Measurements from ENCODE around the gene RUFY4. TPM values are rescaled to one million over a fixed set of nuclear protein-coding genes. Genes with fewer than 3 reads are reported as not detected.

Gene RUFY4
- polyA plus RNA-seq, 1 donor (not counting 4 experiments of a cell fraction or from before 2014, with no cell fraction given): not detected

GRCh38 chr2:218072478-218073024 is 3.5 kb downstream of the RUFY4 start:
- no peak overlapping the region for H2AFZ ChIP-seq (ENCODE audit: control insufficient read depth, low read length)
- H3K36me3 ChIP-seq (ENCODE audit: control insufficient read depth in 2 of 2, extremely low read depth in 1 of 2, insufficient read depth in 2 of 2, low read length in 2 of 2): no peaks in the 10 kb centered on the region
- H3K79me2 ChIP-seq (ENCODE audit: control insufficient read depth, insufficient read depth, low read length): no peaks in the 10 kb centered on the region
- no peaks in the 10 kb centered on the region for H3K4me1 ChIP-seq (ENCODE audit: control insufficient read depth, extremely low read depth, insufficient read depth, low read length)
- no peaks in the 10 kb centered on the region for H3K9me1 ChIP-seq (ENCODE audit: control insufficient read depth, extremely low read depth, insufficient read depth, low read length)
- FAIRE-seq: no peak
- dilution Hi-C loops (cut with MboI; ENCODE audit: extremely low pct_ligation_motif_present, low sequenced_read_pairs): no loop called here
- no peak overlapping the region for H3K4me2 ChIP-seq (ENCODE audit: control insufficient read depth, extremely low read depth, insufficient read depth, low read depth, low read length)
- no peaks in the 10 kb centered on the region for H4K20me1 ChIP-seq (ENCODE audit: control insufficient read depth, extremely low read depth, insufficient read depth, low read length)
- H3K27ac ChIP-seq (ENCODE audit: control insufficient read depth, insufficient read depth, low read length): no peak overlapping the region
- no peak overlapping the region for H3K4me3 ChIP-seq (ENCODE audit: control insufficient read depth in 2 of 3, extremely low read depth in 1 of 3, insufficient read depth in 2 of 3, low read depth in 1 of 3, low read length in 3 of 3)
- no peaks in the 10 kb centered on the region for H3K9me3 ChIP-seq (ENCODE audit: control insufficient read depth, low read depth, low read length)
- H3K9ac ChIP-seq (ENCODE audit: control insufficient read depth, extremely low read depth, insufficient read depth, low read length): no peak overlapping the region
- TF ChIP-seq EZH2 (IDR thresholded peaks at IDR 0.05; ENCODE audit: low read length) (no peak), CTCF (optimal IDR thresholded peaks at IDR 0.05 in 1 of 3, IDR thresholded peaks at IDR 0.05 in 1 of 3, conservative IDR thresholded peaks at IDR 0.05 in 1 of 3; ENCODE audit: extremely low read depth in 1 of 3, insufficient read depth in 2 of 3, low read length in 3 of 3) (peak in 1 of 3 experiments; percentile 17)
- H3K27me3 ChIP-seq (ENCODE audit: control insufficient read depth, extremely low read depth, insufficient read depth, low read length): peaks cover 35% of the 10 kb centered on the region
- no peak for DNase-seq (ENCODE audit: low read depth, low spot score)

- Histone ChIP-seq H3K9me3 (ENCODE audit: control insufficient read depth, low read depth, low read length) (no peaks in the 10 kb centered on the region), H3K36me3 (ENCODE audit: control insufficient read depth in 2 of 2, extremely low read depth in 1 of 2, insufficient read depth in 2 of 2, low read length in 2 of 2) (no peaks in the 10 kb centered on the region), H2AFZ (ENCODE audit: control insufficient read depth, low read length) (no peak overlapping the region), H4K20me1 (ENCODE audit: control insufficient read depth, extremely low read depth, insufficient read depth, low read length) (no peaks in the 10 kb centered on the region), H3K27me3 (ENCODE audit: control insufficient read depth, extremely low read depth, insufficient read depth, low read length) (peaks cover 29% of the 10 kb centered on the region), H3K27ac (ENCODE audit: control insufficient read depth, insufficient read depth, low read length) (no peak overlapping the region), H3K9me1 (ENCODE audit: control insufficient read depth, extremely low read depth, insufficient read depth, low read length) (no peaks in the 10 kb centered on the region), H3K4me1 (ENCODE audit: control insufficient read depth, extremely low read depth, insufficient read depth, low read length) (no peaks in the 10 kb centered on the region), H3K9ac (ENCODE audit: control insufficient read depth, extremely low read depth, insufficient read depth, low read length) (no peak overlapping the region), H3K4me3 (ENCODE audit: control insufficient read depth in 2 of 3, extremely low read depth in 1 of 3, insufficient read depth in 2 of 3, low read depth in 1 of 3, low read length in 3 of 3) (no peak overlapping the region), H3K79me2 (ENCODE audit: control insufficient read depth, insufficient read depth, low read length) (no peaks in the 10 kb centered on the region), H3K4me2 (ENCODE audit: control insufficient read depth, extremely low read depth, insufficient read depth, low read depth, low read length) (no peak overlapping the region)
- DNase-seq (ENCODE audit: low read depth, low spot score) (no peak), FAIRE-seq (no peak)
- dilution Hi-C loops (cut with MboI; ENCODE audit: extremely low pct_ligation_motif_present, low sequenced_read_pairs): no loop called here
- no peak for TF ChIP-seq EZH2 (IDR thresholded peaks at IDR 0.05; ENCODE audit: low read length)
Observed at GRCh38 chr2:218073185-218073584, 4.1 kb downstream of the RUFY4 start.

- no peaks in the 10 kb centered on the region for H3K79me2 ChIP-seq (ENCODE audit: control insufficient read depth, insufficient read depth, low read length)
- DNase-seq (ENCODE audit: low read depth, low spot score) (no peak), FAIRE-seq (no peak)
- H3K36me3 ChIP-seq (ENCODE audit: control insufficient read depth in 2 of 2, extremely low read depth in 1 of 2, insufficient read depth in 2 of 2, low read length in 2 of 2): no peaks in the 10 kb centered on the region
- H3K9ac ChIP-seq (ENCODE audit: control insufficient read depth, extremely low read depth, insufficient read depth, low read length): no peak overlapping the region
- H4K20me1 ChIP-seq (ENCODE audit: control insufficient read depth, extremely low read depth, insufficient read depth, low read length): no peaks in the 10 kb centered on the region
- H3K9me3 ChIP-seq (ENCODE audit: control insufficient read depth, low read depth, low read length): no peaks in the 10 kb centered on the region
- H3K27me3 ChIP-seq (ENCODE audit: control insufficient read depth, extremely low read depth, insufficient read depth, low read length): peaks cover 27% of the 10 kb centered on the region
- H3K4me1 ChIP-seq (ENCODE audit: control insufficient read depth, extremely low read depth, insufficient read depth, low read length): no peaks in the 10 kb centered on the region
- TF ChIP-seq CTCF (optimal IDR thresholded peaks at IDR 0.05 in 1 of 3, IDR thresholded peaks at IDR 0.05 in 1 of 3, conservative IDR thresholded peaks at IDR 0.05 in 1 of 3; ENCODE audit: extremely low read depth in 1 of 3, insufficient read depth in 2 of 3, low read length in 3 of 3): peak; percentile 38 to 55 (median 42)
- no peak for TF ChIP-seq EZH2 (IDR thresholded peaks at IDR 0.05; ENCODE audit: low read length)
- no peak overlapping the region for H3K27ac ChIP-seq (ENCODE audit: control insufficient read depth, insufficient read depth, low read length)
- H3K9me1 ChIP-seq (ENCODE audit: control insufficient read depth, extremely low read depth, insufficient read depth, low read length): no peaks in the 10 kb centered on the region
- dilution Hi-C loops (cut with MboI; ENCODE audit: extremely low pct_ligation_motif_present, low sequenced_read_pairs): no loop called here
- H3K4me3 ChIP-seq (ENCODE audit: control insufficient read depth in 2 of 3, extremely low read depth in 1 of 3, insufficient read depth in 2 of 3, low read depth in 1 of 3, low read length in 3 of 3): no peak overlapping the region
- H2AFZ ChIP-seq (ENCODE audit: control insufficient read depth, low read length): no peak overlapping the region
- H3K4me2 ChIP-seq (ENCODE audit: control insufficient read depth, extremely low read depth, insufficient read depth, low read depth, low read length): no peak overlapping the region
Observed at GRCh38 chr2:218074031-218074430, 5.0 kb downstream of the RUFY4 start.
